Measurements from ENCODE around the gene MUC20. TPM values are rescaled to one million over a fixed set of nuclear protein-coding genes. Genes with fewer than 3 reads are reported as not detected.

MUC20 gene
- polyA plus RNA-seq, 10 donors = 1.8 to 16.5 (median 2.2) TPM

DNA sequence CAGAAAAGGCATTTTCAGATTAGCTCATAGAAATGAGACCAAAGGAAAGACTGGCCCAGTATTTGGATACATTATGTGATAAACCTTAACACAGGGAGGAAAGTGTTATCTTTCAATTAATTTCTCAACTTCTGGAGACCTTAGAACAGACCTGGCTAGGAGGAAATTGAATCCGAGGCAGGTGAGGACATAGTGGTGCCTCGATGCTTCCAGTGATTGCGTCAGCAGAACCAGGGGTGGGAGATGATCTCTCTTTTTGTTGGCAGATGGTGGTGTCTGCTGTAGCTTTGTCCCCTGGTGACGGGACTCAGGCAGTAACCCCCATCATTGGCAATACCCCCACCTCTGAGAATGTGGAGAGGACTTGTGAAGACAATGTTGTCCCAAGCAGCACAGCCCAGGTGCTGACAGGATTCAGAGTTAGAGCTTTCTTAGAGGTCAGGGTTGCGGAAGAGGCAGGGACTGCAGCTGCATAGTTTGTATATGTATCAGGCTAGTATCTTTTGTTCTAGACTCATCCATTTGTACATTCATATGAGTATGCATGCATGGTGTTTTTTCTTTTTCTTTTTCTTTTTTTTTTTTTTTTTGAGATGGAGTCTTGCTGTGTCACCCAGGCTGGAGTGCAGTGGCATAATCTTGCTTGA lies 27.9 kb upstream of the MUC20 start:
- no peak for DNase-seq

DNA sequence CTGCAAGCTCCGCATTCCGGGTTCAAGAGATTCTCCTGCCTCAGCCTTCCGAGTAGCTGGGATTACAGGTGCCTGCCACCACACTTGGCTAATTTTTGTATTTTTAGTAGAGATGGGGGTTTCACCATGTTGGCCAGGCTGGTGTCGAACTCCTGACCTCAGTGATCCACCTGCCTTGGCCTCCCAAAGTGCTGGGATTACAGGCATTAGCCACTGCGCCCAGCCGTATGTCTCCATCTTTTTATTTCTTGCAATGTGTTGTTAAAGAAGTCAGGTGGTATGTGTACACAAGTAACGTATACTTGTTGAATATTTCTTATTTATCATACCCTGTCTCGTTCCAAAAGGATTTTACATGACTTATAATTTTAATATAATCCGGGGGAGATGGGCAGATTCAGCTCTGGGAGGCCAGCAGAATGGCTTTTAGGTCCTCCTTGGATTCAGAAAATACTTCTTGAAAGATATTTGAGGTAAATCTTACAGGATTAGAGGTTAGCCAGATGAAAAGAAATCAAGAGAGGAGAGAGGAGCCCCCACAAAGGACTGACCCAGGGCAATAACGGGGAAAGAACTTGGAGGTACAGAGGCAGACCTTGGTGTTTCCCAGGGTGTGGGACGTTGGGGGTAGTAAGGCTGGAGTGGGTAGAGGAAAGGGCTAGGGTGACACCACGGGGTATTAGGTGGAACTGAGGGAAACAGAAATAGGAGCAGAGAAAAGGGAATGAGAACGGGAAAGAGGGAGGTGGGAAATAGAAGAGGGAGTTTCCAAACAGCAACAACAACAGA lies 27.2 kb upstream of the MUC20 start:
- no peak for DNase-seq

GRCh38 chr3:195694217-195695076 lies 26.3 kb upstream of the MUC20 start:
- DNase-seq = peak in 1 of 3 donors; percentile 7

DNA sequence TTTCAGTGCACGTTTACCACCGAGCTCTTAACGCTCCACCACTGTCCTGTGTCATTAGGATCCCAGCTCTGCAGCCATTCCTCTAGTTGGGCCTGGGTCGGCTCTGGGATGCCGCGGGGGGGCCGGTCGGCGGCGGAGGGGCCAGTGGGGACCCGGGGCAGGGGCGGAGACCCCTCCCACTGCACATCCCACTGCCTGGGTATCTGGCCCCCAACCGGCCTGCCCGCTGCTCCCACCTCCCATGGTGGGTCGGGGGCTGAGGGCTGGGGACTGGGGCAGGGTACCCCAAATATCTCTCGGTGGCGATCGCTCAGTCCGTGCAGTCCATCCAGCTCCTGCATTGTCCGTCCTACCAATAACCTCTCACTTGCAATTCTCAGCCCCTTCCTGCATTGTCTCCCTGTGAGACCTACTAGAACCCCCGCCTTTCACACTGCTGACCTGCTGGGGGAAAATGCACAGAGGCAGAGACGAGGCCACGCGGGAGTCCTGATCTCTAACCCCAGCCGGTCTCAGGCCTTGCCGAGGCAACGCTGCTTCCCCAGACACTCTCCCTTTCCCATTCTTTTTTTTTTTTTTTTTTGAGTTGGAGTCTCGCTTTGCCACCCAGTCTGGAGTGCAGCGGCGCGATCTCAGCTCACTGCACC lies 24.0 kb upstream of the MUC20 start:
- DNase-seq = no peak

DNA sequence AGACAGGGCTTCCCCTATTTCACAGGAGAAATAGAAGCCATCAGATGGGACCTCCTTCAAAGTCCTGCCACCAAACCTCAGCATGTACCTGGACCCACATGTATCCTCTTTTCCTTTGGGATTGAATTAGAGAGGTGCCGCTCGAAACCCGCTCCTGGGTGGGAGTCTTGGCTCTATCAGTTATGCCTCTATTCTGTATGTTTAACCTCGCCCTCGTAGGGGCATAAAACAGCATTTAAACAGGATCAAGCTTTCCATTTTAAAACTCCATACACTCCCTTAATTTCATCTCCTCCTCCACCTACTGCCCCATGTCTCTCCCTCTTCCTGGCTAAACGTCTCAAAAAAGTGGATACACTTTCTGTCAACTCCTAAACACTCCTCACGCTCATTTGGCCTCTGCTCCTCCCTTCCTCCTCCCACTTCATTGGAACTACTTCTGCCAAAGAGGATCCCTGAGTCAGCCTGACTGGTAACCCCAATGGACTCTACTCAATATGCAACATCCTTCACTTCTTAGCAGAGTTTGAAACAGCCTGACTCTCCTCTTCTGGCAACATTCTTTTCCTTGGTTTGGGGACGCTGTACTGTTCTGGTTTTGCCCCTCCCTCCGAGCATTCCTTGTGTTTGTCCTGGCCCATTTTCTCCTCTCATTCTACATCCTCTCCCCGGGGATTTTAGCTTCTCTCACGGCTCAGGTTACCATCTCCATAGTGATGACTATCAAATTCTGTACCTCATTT lies 23.0 kb upstream of the MUC20 start:
- DNase-seq = peak in 2 of 3 donors; percentile 51 to 74

DNA sequence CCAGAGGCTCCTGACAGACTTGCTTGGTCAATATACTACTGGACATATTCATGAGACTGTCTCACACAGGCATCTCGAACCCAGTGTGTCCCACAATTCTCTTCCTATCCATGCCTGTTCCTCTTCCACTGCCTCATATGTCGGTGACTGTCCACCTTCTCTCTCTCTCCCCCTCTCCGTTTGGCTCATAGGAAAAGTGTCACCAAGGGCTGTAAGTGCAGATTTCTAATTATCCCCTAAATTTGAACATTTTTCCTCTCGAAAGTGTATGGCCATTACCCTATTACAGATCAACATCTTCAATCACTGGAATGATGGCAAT lies 22.5 kb upstream of the MUC20 start:
- DNase-seq = no peak

GRCh38 chr3:195698647-195699387 lies 22.0 kb upstream of the MUC20 start:
- peak in 1 of 3 donors; percentile 38 for DNase-seq

DNA sequence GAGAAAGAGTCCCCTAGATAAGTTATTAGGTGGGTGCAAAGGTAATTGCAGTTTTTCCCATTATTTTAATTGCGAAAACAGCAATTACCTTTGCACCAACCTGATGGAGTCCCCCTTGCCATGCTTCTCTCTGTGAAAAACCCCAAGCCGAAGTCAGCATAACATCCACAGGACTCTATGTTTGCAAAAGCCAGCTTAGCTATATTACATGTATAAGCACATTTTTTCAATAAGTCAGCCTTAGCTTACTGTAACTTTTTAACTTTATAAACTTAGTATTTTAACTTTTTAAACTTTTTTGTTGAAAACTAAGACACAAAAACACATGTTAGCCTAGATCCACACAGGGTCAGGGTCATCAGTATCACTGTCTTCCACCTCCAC lies 21.4 kb upstream of the MUC20 start:
- DNase-seq = peak in 1 of 3 donors; percentile 41

GRCh38 chr3:195699860-195700259 lies 20.9 kb upstream of the MUC20 start:
- peak in 1 of 3 donors; percentile 35 for DNase-seq

- peak in 1 of 3 donors; percentile 3 for DNase-seq
These were observed 20.5 kb upstream of the MUC20 start for GRCh38 chr3:195700319-195700718.

DNA sequence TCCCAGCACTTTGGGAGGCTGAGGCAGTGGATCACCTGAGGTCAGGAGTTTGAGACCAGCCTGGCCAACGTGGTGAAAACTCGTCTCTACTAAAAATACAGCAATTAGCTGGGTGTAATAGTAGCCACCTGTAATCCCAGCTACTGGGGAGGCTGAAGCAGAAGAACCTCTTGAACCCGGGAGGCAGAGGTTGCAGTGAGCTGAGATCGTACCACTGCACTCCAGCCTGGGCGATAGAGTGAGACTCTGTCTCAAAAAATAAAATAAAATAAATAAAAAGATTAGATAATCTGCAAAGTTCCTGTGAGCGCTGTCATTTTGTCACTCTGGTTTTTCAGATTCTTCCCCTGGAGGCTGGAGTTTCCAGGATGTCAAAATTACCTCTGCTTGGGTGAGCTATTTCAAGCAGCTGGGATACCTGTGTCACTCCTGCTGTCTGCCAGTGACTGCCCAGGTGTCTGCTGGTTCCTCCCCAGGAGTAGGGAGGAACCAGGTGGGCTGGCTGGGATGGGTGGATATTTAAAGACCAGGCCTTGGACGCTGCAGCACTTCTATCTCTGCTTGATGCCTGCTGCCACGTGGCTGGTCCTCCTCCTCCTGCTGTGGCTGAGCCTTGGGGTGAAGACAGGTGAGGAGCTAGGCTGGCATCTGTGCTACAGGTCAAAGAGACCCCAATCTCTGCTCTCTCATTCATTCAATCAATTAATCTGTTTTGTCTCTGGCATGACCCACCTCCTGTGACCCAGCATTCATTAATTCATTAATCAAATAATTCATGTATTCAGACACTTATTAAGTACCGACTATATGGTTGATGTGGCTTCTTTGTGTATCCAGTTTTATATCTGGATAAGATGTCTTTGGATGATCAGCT lies 19.5 kb upstream of the MUC20 start:
- DNase-seq = no peak

DNA sequence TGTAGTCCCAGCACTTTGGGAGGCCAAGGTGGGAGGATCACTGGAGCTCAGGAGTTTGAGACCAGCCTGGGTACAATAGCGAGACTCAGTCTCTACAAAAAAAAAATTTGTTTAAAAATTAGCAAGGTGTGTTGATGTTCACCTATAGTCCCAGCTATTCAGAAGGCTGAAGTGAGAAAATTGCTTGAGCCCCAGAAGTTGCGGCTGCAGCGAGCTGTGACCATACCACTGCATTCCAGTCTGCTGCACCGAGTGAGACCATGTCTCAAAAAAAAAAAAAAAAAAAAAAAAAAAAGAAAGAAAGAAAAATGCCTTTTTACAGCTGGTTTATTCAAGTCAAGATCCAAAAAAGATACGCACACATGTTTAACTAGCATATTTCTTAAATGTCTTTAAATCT lies 17.0 kb upstream of the MUC20 start:
- DNase-seq = no peak

GRCh38 chr3:195704433-195704999 lies 16.3 kb upstream of the MUC20 start:
- DNase-seq = no peak

DNA sequence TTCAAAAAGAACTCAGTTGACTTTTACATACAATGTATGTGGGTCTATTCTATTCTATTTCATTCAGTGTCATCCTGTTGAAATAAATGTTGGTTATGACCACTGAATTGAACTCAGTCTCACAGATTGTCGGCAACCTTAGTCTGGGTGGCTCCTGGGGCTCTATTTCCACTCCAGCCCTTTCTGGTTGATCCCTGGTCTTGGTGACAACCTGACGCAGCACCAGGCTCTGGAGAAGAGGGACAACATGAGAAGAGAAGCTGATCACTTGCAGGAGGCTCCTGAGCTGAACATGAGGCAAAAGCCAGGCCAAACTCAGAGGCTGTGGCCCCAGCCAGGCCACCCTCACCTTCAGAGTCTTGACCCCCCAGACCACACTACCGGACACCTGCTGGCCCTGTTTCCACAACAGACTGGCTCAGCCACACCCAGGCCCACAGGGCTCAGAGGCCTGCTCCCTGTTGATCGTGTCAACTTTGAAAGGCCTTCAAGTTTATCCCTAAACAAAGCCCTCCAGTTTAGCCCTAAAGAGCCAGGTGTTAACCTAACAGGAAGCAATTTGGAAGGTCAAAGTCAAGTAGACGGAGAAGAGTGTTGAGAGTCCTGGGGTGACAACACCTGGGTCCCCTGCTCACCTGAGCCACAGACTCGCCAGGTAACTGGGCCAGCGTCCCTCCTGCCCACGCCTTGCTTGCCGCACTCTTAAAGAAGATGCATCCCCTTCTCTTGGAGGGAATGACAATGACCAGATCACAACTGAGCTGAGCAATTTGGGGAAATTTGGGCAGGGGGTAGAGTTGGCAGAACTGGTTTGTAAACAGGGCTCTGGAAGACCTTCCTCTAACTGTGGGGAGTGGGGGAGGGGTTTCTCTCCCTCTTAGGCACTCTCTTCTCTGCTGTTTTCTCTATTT lies 15.4 kb upstream of the MUC20 start:
- DNase-seq = no peak

GRCh38 chr3:195708061-195708460 lies 12.7 kb upstream of the MUC20 start:
- DNase-seq = no peak

- DNase-seq = no peak
These were observed 11.9 kb upstream of the MUC20 start for GRCh38 chr3:195708626-195709481.

- DNase-seq = no peak
These were observed 11.1 kb upstream of the MUC20 start for GRCh38 chr3:195709676-195710085.

All from muscle of back (tissue), 11 donors.